GM20000 (cell line): Measurements from ENCODE around the gene ASPHD2.

Experiments
- DNase-seq: peaks from one replicate; pipeline ENCODE4 v3.0.0; 2012; ENCODE audit warnings: low spot score
- CTCF ChIP-seq: IDR thresholded peaks from 2 replicates; pipeline ENCODE4 v1.5.1; 2012; ENCODE audit warnings: mild to moderate bottlenecking, control low read depth; ENCODE audit errors: extremely low read depth, missing control alignments

ASPHD2 gene

DNA sequence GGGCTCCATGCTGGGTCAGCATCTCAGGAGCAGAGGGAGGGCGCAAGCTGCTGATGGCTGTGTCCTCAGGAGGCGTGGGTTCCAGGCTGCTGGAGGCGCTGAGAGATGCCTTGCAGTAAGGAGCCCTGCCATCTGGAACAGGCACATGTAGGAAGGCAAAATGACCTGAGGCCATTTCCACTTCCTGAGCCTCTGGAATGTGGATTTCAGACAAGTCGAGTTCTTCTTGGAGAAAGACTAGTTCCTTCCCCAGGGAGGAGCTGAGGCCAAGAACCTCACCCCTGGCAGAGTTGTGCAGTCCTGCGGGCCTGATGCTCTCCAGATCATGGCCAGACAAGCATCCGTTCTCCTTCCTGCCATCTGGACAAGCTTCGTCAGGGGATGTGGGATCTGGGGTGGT, 35.3 kb downstream of the ASPHD2 start:
- TF ChIP-seq CTCF = no peak
- no peak for DNase-seq

DNA sequence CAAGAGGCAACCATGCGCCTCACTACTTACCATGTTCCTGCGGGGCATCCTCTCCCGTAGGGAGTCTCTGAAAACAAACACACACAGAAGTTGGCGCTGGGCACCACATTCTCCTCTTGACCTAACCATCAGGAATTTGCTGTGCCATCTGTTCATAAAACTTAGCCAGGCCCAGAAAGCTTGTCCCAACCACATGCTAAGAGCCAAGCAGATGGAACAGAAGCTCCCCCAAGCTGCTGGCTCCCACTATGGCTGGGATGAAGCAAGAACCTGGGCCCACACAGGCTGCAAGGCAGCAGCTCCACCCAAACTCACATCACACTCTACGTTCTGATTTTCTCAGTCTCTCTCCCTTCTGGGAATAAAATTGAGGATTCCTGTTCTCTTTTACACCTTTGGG, 37.1 kb downstream of the ASPHD2 start:
- DNase-seq = no peak

GRCh38 chr22:26470807-26471206, 41.7 kb downstream of the ASPHD2 start:
- TF ChIP-seq CTCF = no peak

More for the DNA sequence above, 37.1 kb downstream of the ASPHD2 start:
- TF ChIP-seq CTCF = no peak

DNA sequence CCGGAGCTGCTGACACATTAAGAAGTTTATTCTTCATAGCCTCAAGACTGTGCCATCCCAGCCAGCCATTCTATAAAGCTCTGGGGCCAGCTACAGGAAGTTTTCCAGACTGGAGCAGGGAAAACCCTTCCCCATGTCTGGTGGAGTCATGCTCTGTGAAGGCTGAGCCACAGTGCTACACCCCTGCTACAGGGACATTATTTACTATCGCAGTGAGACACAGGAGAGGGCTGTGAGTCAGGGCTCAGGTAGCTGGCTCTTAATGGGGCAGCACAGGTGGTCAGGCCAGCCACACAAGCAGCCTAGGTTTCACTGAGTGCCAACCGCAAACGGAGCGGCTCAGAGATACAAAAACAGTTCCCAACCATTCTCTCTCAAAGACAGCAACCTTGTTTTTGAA, 42.5 kb downstream of the ASPHD2 start:
- DNase-seq = no peak
- TF ChIP-seq CTCF = no peak

More at GRCh38 chr22:26470807-26471206, 41.7 kb downstream of the ASPHD2 start:
- no peak for DNase-seq

DNA sequence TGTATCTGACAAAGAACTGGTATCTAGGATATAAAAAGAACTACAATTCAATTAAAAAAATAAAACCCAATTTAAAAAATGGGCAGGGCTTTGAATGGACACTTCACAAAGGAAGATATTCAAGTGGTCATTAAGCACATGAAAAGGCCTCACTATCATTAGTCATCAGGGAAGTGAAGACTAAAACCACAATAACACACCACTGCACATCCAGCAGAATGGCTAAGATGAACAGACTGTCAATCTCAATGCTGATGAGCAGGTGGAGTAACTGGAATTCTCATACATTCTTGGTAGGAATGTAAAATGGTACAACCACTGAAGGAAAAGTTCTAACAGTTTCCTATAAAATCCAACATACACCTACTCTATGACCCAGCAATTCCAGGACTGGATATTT, 45.6 kb downstream of the ASPHD2 start:
- no peak for TF ChIP-seq CTCF
- no peak for DNase-seq

- no peak for DNase-seq
- no peak for TF ChIP-seq CTCF
Observed at GRCh38 chr22:26476705-26477340, 47.8 kb downstream of the ASPHD2 start.

DNA sequence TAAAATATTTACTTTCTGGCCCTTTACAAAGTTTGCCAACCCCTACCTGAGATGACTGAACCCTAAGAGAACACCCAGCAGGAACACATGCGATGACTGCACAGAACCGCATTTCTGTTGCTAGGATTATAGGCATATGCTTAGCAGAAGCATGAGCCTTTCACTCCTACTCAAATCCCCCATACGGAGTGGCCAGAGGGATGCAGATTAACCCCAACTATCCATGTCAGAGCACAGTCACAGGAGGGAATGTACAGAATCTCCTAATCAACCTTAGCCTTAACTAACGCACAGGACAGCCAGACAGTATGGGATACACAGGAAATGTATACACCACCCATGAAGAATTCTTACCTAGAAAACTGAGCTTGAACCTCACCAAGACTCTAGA, 48.3 kb downstream of the ASPHD2 start:
- no peak for DNase-seq
- TF ChIP-seq CTCF = no peak
